GM12878 (cell line): ENCODE measurements around the gene HTR7. TPM values are rescaled to one million over a fixed set of nuclear protein-coding genes. Genes with fewer than 3 reads are reported as not detected.

Experiments used
- ATAC-seq: fragments of 200-7000 bp; cut with Tn5 transposase; 3 replicates; pipeline ENCODE4 v1.9.1; 2020; ENCODE audit warnings: mild to moderate bottlenecking, moderate library complexity
- BruUV-seq: library from RNA; stranded (reverse); fragments of 400-500 nt; replicated peaks from 2 replicates; lab custom pipeline; 2021; lab: Mats Ljungman, UMichigan
- CTCF ChIA-PET: fragments of 300-600 bp; sonication (Branson Sonifier 250); formaldehyde crosslinking; extraction: SDS; loops from one replicate; lab custom pipeline; 2021; ENCODE audit warnings: inconsistent platforms; lab: Yijun Ruan, JAX
- POLR2A ChIA-PET: fragments of 350-600 bp; formaldehyde crosslinking; extraction: SDS; loops from one replicate; lab custom pipeline; 2021; ENCODE audit warnings: inconsistent platforms; lab: Charles Lee
- RAD21 ChIA-PET: fragments of 300-600 bp; sonication (Branson Sonifier 250); formaldehyde crosslinking; loops from one replicate; lab custom pipeline; 2023; ENCODE audit warnings: antibody characterized with exemption; ENCODE audit not compliant: unreplicated experiment; lab: Charles Lee
- SMC1A ChIA-PET: fragments of 300-600 bp; sonication (Branson Sonifier 250); formaldehyde crosslinking; loops from one replicate; lab custom pipeline; 2023; ENCODE audit not compliant: unreplicated experiment, uncharacterized antibody; lab: Charles Lee
- DNase-seq: peaks from one replicate; pipeline ENCODE4 v3.0.0-alpha.2; 2011; ENCODE audit warnings: low read depth, low spot score
- FAIRE-seq: peaks from 3 replicates; lab custom pipeline; 2011; peaks lifted over from hg19 to GRCh38; lab: Jason Lieb, UNC
- H2AFZ ChIP-seq: 2 replicates; pipeline ENCODE4 v1.6.0; 2011; ENCODE audit warnings: low read depth, low read length, control low read depth; ENCODE audit not compliant: control insufficient read depth
- H3K27ac ChIP-seq: 2 replicates; pipeline ENCODE4 v1.5.1; 2011; ENCODE audit warnings: control low read depth; ENCODE audit not compliant: control insufficient read depth, insufficient read depth
- H3K27me3 ChIP-seq, 2 experiments: replicated peaks in 1 of 2; 2 replicates each; pipeline versions ENCODE4 v1.6.0 to v1.6.1; 2011; ENCODE audit warnings: low read length in 1 of 2; ENCODE audit not compliant: control insufficient read depth in 2 of 2, insufficient read depth in 2 of 2
- H3K36me3 ChIP-seq, 2 experiments: 2 replicates each; pipeline ENCODE4 v1.5.1; 2011; ENCODE audit warnings: low read length in 1 of 2; ENCODE audit not compliant: control insufficient read depth in 2 of 2, insufficient read depth in 2 of 2
- H3K4me1 ChIP-seq: 2 replicates; pipeline ENCODE4 v1.6.1; 2011; ENCODE audit warnings: mild to moderate bottlenecking, low read length, moderate library complexity, mixed read lengths; ENCODE audit not compliant: control insufficient read depth, insufficient read depth
- H3K4me2 ChIP-seq: 2 replicates; pipeline ENCODE4 v1.6.0; 2011; ENCODE audit warnings: control low read depth; ENCODE audit not compliant: control insufficient read depth, insufficient read depth
- H3K4me3 ChIP-seq: fragments of 200-600 bp; sonication (generic); 2 replicates; pipeline ENCODE4 v1.5.1; 2016
- H3K79me2 ChIP-seq: 2 replicates; pipeline ENCODE4 v1.6.0; 2011; ENCODE audit warnings: low read length; ENCODE audit not compliant: control insufficient read depth, insufficient read depth
- H3K9ac ChIP-seq: 2 replicates; pipeline ENCODE4 v1.8.0; 2011; ENCODE audit warnings: low read length, control low read depth, mixed read lengths; ENCODE audit not compliant: control insufficient read depth, insufficient read depth
- H3K9me3 ChIP-seq: replicated peaks from 3 replicates; pipeline ENCODE4 v1.5.1; 2011; ENCODE audit warnings: mild to moderate bottlenecking, low read length; ENCODE audit not compliant: control insufficient read depth, insufficient read depth
- H4K20me1 ChIP-seq: 2 replicates; pipeline ENCODE4 v1.6.0; 2011; ENCODE audit not compliant: control insufficient read depth, insufficient read depth
- FOS ChIP-seq: IDR thresholded peaks from 3 replicates; pipeline ENCODE4 v1.6.1; 2011; ENCODE audit warnings: borderline replicate concordance; ENCODE audit not compliant: insufficient read length; ENCODE audit errors: extremely low read depth
- HDGF ChIP-seq: fragments of 450-650 bp; IDR thresholded peaks from 2 replicates; pipeline ENCODE4 v1.6.1; 2016; ENCODE audit warnings: antibody characterized with exemption
- NFXL1 ChIP-seq: fragments of 450-650 bp; IDR thresholded peaks from 2 replicates; pipeline ENCODE4 v1.6.1; 2017; ENCODE audit warnings: antibody characterized with exemption, mild to moderate bottlenecking, borderline replicate concordance
- RB1 ChIP-seq: fragments of 450-650 bp; formaldehyde crosslinking; IDR thresholded peaks from 2 replicates; pipeline ENCODE4 v1.6.1; 2017; ENCODE audit warnings: mild to moderate bottlenecking, borderline replicate concordance
- SUZ12 ChIP-seq: fragments of 200-600 bp; sonication (generic); IDR thresholded peaks from one replicate; pipeline ENCODE4 v1.6.1; 2018; ENCODE audit warnings: antibody characterized with exemption, mild to moderate bottlenecking; ENCODE audit not compliant: unreplicated experiment
- YY1 ChIP-seq: IDR thresholded peaks from 2 replicates; pipeline ENCODE4 v1.6.1; 2011; ENCODE audit warnings: low read depth, mild to moderate bottlenecking, low read length
- in situ Hi-C: fragments of 300-500 bp; cut with MboI; formaldehyde crosslinking; loops from 9 replicates; pipeline ENCODE4 v1.14.3; 2018; ENCODE audit warnings: mixed read lengths
- intact Hi-C: fragments of 100-400 bp; cut with micrococcal nuclease; formaldehyde crosslinking; loops from one replicate; pipeline ENCODE4 v1.14.2; 2022; ENCODE audit not compliant: unreplicated experiment
- polyA plus RNA-seq, 11 experiments: library from polyadenylated mRNA; depleted of rRNA in 4 of 11; unstranded in 6 of 11; stranded (reverse) in 5 of 11; fragments of >200 nt; fragmentation: Nextera tagmentation in 4 of 11; fragmentation: Illumina TruSeq in 1 of 11; extraction: Ambion mirVana in 4 of 11; extraction: Trizol in 1 of 11; gene quantifications; 1 replicate in 1 of 11; 2 replicates in 10 of 11; pipeline versions ENCODE4 v1.2.1 to v1.2.3, GENCODE V29; 2011 to 2016; ENCODE audit warnings: inconsistent platforms in 2 of 11, missing spikeins in 2 of 11, low read depth in 1 of 11
- total RNA-seq, 4 experiments: library from RNA; depleted of rRNA in 3 of 4; stranded (reverse); fragments of >200 nt in 3 of 4; fragmentation: Illumina TruSeq in 1 of 4; extraction: Trizol in 1 of 4; gene quantifications; 2 replicates each; pipeline versions ENCODE4 v1.2.1 to v1.2.3, GENCODE V29; 2013 to 2021
- TF ChIP-seq, protein P1 (sequence below): IDR thresholded peaks from 2 replicates; pipeline ENCODE4 v1.6.1; 2012; ENCODE audit warnings: low read depth, low read length, improper control_type of control experiment
- TF ChIP-seq, protein P2 (sequence below): fragments of 450-650 bp; IDR thresholded peaks from 2 replicates; pipeline ENCODE4 v1.6.1; 2017; ENCODE audit warnings: mild to moderate bottlenecking, moderate library complexity

The HTR7 gene
- total and polyA plus RNA-seq, 10 of the 15 experiments (the other 5 are each of a cell fraction or from before 2014, with no cell fraction given) = 0.01 to 1.3 (median 0.06) TPM; not detected in 4

DNA sequence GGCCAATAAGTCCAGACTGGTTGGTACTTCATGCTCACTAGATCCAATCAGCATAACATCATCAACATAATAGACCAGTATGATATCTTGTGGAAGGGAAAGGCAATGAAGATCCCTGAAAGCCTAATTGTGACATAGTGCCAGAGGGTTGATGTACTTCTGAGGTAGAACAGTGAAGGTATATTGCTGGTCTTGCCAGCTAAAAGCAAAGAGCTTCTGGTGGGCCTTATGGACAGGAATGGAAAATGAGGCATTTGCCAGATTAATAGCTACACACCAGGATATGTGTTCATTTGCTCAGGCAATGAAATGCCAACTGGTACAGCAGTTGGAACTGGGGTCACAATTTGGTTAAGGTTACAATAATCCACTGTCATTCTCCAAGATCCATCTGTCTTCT is 156.4 kb downstream of the HTR7 start:
- in situ Hi-C loops = no loop called here
- CTCF ChIA-PET = no interaction called here
- FAIRE-seq = no peak
- Histone ChIP-seq H2AFZ (no peak overlapping the region), H4K20me1 (no peaks in the 10 kb centered on the region), H3K27me3 (no peaks in the 10 kb centered on the region), H3K9me3 (no peaks in the 10 kb centered on the region), H3K79me2 (no peaks in the 10 kb centered on the region), H3K4me2 (no peak overlapping the region), H3K36me3 (no peaks in the 10 kb centered on the region), H3K9ac (no peak overlapping the region), H3K27ac (no peak overlapping the region), H3K4me3 (no peak overlapping the region), H3K4me1 (no peaks in the 10 kb centered on the region)
- SMC1A ChIA-PET = no interaction called here
- POLR2A ChIA-PET = no interaction called here
- intact Hi-C loops = no loop called here
- no TSS peak for BruUV-seq
- no peak for ATAC-seq
- DNase-seq = no peak
- RAD21 ChIA-PET = no interaction called here
- TF ChIP-seq YY1 (no peak), SUZ12 (no peak), NFXL1 (no peak), RB1 (no peak), FOS (no peak), HDGF (no peak)
- TF ChIP-seq, protein P1, sequence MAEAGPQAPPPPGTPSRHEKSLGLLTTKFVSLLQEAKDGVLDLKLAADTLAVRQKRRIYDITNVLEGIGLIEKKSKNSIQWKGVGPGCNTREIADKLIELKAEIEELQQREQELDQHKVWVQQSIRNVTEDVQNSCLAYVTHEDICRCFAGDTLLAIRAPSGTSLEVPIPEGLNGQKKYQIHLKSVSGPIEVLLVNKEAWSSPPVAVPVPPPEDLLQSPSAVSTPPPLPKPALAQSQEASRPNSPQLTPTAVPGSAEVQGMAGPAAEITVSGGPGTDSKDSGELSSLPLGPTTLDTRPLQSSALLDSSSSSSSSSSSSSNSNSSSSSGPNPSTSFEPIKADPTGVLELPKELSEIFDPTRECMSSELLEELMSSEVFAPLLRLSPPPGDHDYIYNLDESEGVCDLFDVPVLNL = no peak
- TF ChIP-seq, protein P2, sequence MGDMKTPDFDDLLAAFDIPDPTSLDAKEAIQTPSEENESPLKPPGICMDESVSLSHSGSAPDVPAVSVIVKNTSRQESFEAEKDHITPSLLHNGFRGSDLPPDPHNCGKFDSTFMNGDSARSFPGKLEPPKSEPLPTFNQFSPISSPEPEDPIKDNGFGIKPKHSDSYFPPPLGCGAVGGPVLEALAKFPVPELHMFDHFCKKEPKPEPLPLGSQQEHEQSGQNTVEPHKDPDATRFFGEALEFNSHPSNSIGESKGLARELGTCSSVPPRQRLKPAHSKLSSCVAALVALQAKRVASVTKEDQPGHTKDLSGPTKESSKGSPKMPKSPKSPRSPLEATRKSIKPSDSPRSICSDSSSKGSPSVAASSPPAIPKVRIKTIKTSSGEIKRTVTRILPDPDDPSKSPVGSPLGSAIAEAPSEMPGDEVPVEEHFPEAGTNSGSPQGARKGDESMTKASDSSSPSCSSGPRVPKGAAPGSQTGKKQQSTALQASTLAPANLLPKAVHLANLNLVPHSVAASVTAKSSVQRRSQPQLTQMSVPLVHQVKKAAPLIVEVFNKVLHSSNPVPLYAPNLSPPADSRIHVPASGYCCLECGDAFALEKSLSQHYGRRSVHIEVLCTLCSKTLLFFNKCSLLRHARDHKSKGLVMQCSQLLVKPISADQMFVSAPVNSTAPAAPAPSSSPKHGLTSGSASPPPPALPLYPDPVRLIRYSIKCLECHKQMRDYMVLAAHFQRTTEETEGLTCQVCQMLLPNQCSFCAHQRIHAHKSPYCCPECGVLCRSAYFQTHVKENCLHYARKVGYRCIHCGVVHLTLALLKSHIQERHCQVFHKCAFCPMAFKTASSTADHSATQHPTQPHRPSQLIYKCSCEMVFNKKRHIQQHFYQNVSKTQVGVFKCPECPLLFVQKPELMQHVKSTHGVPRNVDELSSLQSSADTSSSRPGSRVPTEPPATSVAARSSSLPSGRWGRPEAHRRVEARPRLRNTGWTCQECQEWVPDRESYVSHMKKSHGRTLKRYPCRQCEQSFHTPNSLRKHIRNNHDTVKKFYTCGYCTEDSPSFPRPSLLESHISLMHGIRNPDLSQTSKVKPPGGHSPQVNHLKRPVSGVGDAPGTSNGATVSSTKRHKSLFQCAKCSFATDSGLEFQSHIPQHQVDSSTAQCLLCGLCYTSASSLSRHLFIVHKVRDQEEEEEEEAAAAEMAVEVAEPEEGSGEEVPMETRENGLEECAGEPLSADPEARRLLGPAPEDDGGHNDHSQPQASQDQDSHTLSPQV = no peak
